Measurements from ENCODE around the gene KRTAP12-2. TPM values are rescaled to one million over a fixed set of nuclear protein-coding genes. Genes with fewer than 3 reads are reported as not detected.

KRTAP12-2 gene
- total RNA-seq, 1 donor: not detected

DNA sequence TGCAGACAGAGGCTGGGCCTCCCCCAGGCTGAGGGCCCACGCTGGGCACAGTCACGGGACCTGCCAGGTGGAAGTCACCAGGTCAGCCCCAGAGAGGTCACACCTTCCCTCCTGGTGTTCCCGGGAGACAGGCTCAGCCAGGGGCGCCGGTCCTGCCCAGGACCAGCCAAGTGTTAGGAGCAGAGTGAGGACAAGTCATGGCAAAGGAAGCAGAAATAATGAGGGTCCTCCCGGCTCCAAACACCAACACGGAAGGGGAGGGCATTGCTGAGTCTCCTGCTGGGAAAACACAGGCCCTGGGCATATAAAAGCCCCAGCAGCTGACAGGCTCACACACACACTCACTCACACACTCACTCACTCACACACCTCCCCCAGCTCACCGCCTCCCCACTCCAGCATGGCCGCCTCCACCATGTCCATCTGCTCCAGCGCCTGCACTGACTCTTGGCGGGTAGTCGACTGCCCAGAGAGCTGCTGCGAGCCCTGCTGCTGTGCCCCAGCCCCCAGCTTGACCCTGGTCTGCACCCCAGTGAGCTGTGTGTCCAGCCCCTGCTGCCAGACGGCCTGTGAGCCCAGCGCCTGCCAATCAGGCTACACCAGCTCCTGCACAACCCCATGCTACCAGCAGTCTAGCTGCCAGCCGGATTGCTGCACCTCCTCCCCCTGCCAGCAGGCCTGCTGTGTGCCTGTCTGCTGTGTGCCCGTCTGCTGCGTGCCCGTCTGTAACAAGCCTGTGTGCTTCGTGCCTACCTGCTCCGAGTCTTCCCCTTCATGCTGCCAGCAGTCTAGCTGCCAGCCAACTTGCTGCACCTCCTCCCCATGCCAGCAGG lies 29.5 kb downstream of the KRTAP12-2 start, which contains the start of gene KRTAP10-10:
TSS of gene KRTAP10-10 (plus strand) at position 339 of the 833 bp plus-strand sequence. CDS start at position 401, 62 bp downstream.
- no peak within 1 kb of the TSS for H3K27ac ChIP-seq (ENCODE audit: low read depth, low read length)
- H3K9me3 ChIP-seq (ENCODE audit: low read depth, low read length): no peaks in the 10 kb centered on the region
- DNase-seq (ENCODE audit: insufficient read length, low spot score, missing footprints): no peak
- TF ChIP-seq, protein P1, sequence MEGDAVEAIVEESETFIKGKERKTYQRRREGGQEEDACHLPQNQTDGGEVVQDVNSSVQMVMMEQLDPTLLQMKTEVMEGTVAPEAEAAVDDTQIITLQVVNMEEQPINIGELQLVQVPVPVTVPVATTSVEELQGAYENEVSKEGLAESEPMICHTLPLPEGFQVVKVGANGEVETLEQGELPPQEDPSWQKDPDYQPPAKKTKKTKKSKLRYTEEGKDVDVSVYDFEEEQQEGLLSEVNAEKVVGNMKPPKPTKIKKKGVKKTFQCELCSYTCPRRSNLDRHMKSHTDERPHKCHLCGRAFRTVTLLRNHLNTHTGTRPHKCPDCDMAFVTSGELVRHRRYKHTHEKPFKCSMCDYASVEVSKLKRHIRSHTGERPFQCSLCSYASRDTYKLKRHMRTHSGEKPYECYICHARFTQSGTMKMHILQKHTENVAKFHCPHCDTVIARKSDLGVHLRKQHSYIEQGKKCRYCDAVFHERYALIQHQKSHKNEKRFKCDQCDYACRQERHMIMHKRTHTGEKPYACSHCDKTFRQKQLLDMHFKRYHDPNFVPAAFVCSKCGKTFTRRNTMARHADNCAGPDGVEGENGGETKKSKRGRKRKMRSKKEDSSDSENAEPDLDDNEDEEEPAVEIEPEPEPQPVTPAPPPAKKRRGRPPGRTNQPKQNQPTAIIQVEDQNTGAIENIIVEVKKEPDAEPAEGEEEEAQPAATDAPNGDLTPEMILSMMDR (IDR thresholded peaks at IDR 0.05; ENCODE audit: extremely low read depth, low read depth, low read length): no peak
- H3K4me1 ChIP-seq (ENCODE audit: insufficient read depth, low read length): no peaks in the 10 kb centered on the region
- H3K79me2 ChIP-seq (ENCODE audit: insufficient read depth, low read length): no peaks in the 10 kb centered on the region
- H3K27me3 ChIP-seq (ENCODE audit: insufficient read depth, low read length): no peaks in the 10 kb centered on the region
- H4K20me1 ChIP-seq (ENCODE audit: insufficient read depth, low read length): no peaks in the 10 kb centered on the region
- H3K4me2 ChIP-seq (ENCODE audit: insufficient read depth, low read length): no peak within 1 kb of the TSS
- H3K36me3 ChIP-seq (ENCODE audit: insufficient read depth, low read length): no peaks in the 10 kb centered on the region
- H3K4me3 ChIP-seq (ENCODE audit: insufficient read depth, low read length): no peak within 1 kb of the TSS
- no peak within 1 kb of the TSS for H2AFZ ChIP-seq (ENCODE audit: low read length)

DNA sequence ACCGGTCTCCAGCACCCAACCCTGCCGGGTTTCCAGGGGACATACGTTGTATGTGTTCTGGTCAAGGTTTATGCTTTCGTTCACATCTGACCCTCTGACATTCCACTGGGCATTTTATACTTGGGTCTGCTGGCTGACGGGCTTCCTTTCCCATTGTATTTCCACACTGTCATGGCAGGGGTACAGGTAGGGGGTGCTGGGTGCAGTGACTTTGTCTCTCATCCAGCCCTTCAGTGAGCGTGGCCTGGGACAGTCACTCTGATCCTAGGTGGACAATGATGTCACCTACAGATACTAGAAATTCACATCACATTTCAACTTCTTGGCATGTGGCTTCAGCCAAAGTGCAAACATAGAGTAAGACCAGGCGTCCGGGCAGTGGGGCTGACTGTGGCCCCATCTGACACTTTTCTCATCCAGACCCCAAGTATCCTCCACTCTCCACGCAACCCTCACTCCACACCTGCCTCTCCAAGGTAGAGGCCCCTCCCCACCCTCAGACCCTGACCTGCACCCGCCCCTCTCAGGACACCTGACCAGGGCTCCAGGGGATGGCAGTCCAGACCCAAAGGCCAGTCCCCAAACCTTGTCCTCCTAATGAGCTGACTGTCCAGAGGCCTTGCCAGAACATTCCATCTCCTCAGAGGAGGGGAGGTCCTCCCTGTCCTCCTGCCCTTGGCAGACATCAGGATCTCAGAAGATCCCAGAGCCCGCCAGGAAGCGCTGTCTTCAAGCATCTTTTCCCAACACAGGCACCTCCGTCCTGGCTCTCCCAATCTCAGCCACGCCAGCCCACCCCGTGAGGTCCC lies 30.3 kb downstream of the KRTAP12-2 start:
- Histone ChIP-seq H2AFZ (ENCODE audit: low read length) (no peak overlapping the region), H3K36me3 (ENCODE audit: insufficient read depth, low read length) (no peaks in the 10 kb centered on the region), H3K27me3 (ENCODE audit: insufficient read depth, low read length) (no peaks in the 10 kb centered on the region), H3K4me1 (ENCODE audit: insufficient read depth, low read length) (no peaks in the 10 kb centered on the region), H3K79me2 (ENCODE audit: insufficient read depth, low read length) (no peaks in the 10 kb centered on the region), H4K20me1 (ENCODE audit: insufficient read depth, low read length) (no peaks in the 10 kb centered on the region), H3K4me3 (ENCODE audit: insufficient read depth, low read length) (no peak overlapping the region), H3K27ac (ENCODE audit: low read depth, low read length) (no peak overlapping the region), H3K4me2 (ENCODE audit: insufficient read depth, low read length) (no peak overlapping the region), H3K9me3 (ENCODE audit: low read depth, low read length) (no peaks in the 10 kb centered on the region)
- DNase-seq (ENCODE audit: insufficient read length, low spot score, missing footprints): no peak
- TF ChIP-seq, protein P1 (IDR thresholded peaks at IDR 0.05; ENCODE audit: extremely low read depth, low read depth, low read length): no peak

DNA sequence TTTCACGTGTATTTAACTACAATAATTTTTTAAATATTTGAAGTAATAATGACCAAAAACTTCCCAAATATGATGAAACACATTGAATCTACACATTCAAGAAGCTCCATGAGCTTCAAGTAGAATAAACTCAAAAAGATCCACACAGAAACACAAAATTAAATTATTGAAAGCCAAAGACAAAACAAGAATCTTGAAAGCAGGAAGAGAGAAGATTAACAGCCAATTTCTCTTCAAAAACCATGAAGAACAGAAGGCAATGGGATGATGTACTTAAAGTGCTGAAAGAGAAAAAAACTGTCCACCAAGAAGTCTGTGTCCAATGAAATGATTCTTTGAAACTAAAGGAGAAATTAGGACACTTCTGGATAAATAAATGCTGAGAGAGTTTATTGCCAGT lies 34.7 kb downstream of the KRTAP12-2 start:
- TF ChIP-seq, protein P1 (IDR thresholded peaks at IDR 0.05; ENCODE audit: extremely low read depth, low read depth, low read length): no peak
- no peak for DNase-seq (ENCODE audit: insufficient read length, low spot score, missing footprints)
- Histone ChIP-seq H3K4me1 (ENCODE audit: insufficient read depth, low read length) (no peaks in the 10 kb centered on the region), H3K9me3 (ENCODE audit: low read depth, low read length) (no peaks in the 10 kb centered on the region), H3K27me3 (ENCODE audit: insufficient read depth, low read length) (no peaks in the 10 kb centered on the region), H4K20me1 (ENCODE audit: insufficient read depth, low read length) (no peaks in the 10 kb centered on the region), H3K4me3 (ENCODE audit: insufficient read depth, low read length) (no peak overlapping the region), H3K27ac (ENCODE audit: low read depth, low read length) (no peak overlapping the region), H2AFZ (ENCODE audit: low read length) (no peak overlapping the region), H3K4me2 (ENCODE audit: insufficient read depth, low read length) (no peak overlapping the region), H3K79me2 (ENCODE audit: insufficient read depth, low read length) (no peaks in the 10 kb centered on the region), H3K36me3 (ENCODE audit: insufficient read depth, low read length) (no peaks in the 10 kb centered on the region)

DNA sequence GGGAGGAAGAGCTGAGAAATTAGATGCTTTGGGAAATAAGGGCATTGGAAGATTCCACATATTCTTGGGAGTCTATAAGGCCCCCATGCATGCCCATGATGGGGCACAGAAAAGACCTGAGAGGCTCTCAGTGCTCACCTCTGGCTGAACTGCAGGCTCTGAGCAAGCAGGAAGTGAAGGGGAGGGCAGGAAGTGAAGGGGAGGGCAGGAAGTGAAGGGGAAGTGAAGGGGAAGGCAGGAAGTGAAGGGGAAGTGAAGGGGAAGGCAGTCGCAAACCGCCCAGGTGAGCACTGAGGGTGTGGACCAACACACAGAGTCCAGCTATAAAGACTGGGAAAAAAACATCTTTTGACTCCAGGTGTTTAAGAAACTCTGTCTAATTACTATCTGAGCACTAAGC lies 36.3 kb downstream of the KRTAP12-2 start:
- H3K27ac ChIP-seq (ENCODE audit: low read depth, low read length): no peak overlapping the region
- no peaks in the 10 kb centered on the region for H4K20me1 ChIP-seq (ENCODE audit: insufficient read depth, low read length)
- no peaks in the 10 kb centered on the region for H3K4me1 ChIP-seq (ENCODE audit: insufficient read depth, low read length)
- no peaks in the 10 kb centered on the region for H3K9me3 ChIP-seq (ENCODE audit: low read depth, low read length)
- no peak overlapping the region for H3K4me2 ChIP-seq (ENCODE audit: insufficient read depth, low read length)
- H3K27me3 ChIP-seq (ENCODE audit: insufficient read depth, low read length): no peaks in the 10 kb centered on the region
- no peak overlapping the region for H2AFZ ChIP-seq (ENCODE audit: low read length)
- no peak overlapping the region for H3K4me3 ChIP-seq (ENCODE audit: insufficient read depth, low read length)
- TF ChIP-seq, protein P1 (IDR thresholded peaks at IDR 0.05; ENCODE audit: extremely low read depth, low read depth, low read length): no peak
- DNase-seq (ENCODE audit: insufficient read length, low spot score, missing footprints): no peak
- no peaks in the 10 kb centered on the region for H3K36me3 ChIP-seq (ENCODE audit: insufficient read depth, low read length)
- no peaks in the 10 kb centered on the region for H3K79me2 ChIP-seq (ENCODE audit: insufficient read depth, low read length)
